Activated T-cell treated with anti-CD3 and anti-CD28 coated beads, Interleukin-2, amount 50 U/mL, for 4 hours (primary cell): Measurements from ENCODE around the gene TCF3. TPM values are rescaled to one million over a fixed set of nuclear protein-coding genes. Genes with fewer than 3 reads are reported as not detected.

Source experiments
- ATAC-seq, 2 donors: fragments of 200-7000 bp; cut with Tn5 transposase; one replicate each; pipeline ENCODE4 v1.10.0; 2021
- DNase-seq: peaks from one replicate; pipeline ENCODE4 v3.0.0-alpha.2; 2020
- H3K27me3 Mint-ChIP-seq: one replicate; pipeline ENCODE4 v1.8.0; 2021; ENCODE audit warnings: low read depth, mixed read lengths
- H3K36me3 Mint-ChIP-seq: one replicate; pipeline ENCODE4 v1.8.0; 2022; ENCODE audit warnings: mixed read lengths; ENCODE audit not compliant: insufficient read depth
- H3K4me1 Mint-ChIP-seq: one replicate; pipeline ENCODE4 v1.8.0; 2021; ENCODE audit warnings: low read depth, mixed read lengths
- H3K4me3 Mint-ChIP-seq: one replicate; pipeline ENCODE4 v1.8.0; 2021; ENCODE audit warnings: mild to moderate bottlenecking, moderate library complexity, mixed read lengths
- H3K9me3 Mint-ChIP-seq: one replicate; pipeline ENCODE4 v1.8.0; 2021; ENCODE audit warnings: mixed read lengths
- total RNA-seq, 3 donors: library from RNA; stranded (reverse); gene quantifications; one replicate each; pipeline ENCODE4 v1.2.1, GENCODE V29; 2021

The TCF3 gene
- total RNA-seq, 3 donors from 2014 or later = 144 to 184 (median 153) TPM

- Mint-ChIP-seq H3K36me3 (peaks cover 13% of the 10 kb centered on the region), H3K4me3 (no peak overlapping the region), H3K27me3 (no peaks in the 10 kb centered on the region), H3K9me3 (no peaks in the 10 kb centered on the region), H3K4me1 (peaks cover 12% of the 10 kb centered on the region)
- ATAC-seq (no peak), DNase-seq (no peak)
Measured at GRCh38 chr19:1620502-1620901, 31.9 kb downstream of the TCF3 start.

GRCh38 chr19:1619703-1620102 lies 32.7 kb downstream of the TCF3 start:
- Mint-ChIP-seq H3K4me1 (peaks cover 12% of the 10 kb centered on the region), H3K36me3 (peaks cover 16% of the 10 kb centered on the region)
- ATAC-seq = no peak

GRCh38 chr19:1619094-1619439 lies 33.3 kb downstream of the TCF3 start:
- Mint-ChIP-seq H3K4me3 (no peak overlapping the region), H3K4me1 (peaks cover 12% of the 10 kb centered on the region), H3K36me3 (peaks cover 19% of the 10 kb centered on the region), H3K9me3 (no peaks in the 10 kb centered on the region), H3K27me3 (no peaks in the 10 kb centered on the region)
- no peak for ATAC-seq
- no peak for DNase-seq

More at GRCh38 chr19:1619703-1620102, 32.7 kb downstream of the TCF3 start:
- Mint-ChIP-seq H3K27me3 (no peaks in the 10 kb centered on the region), H3K4me3 (no peak overlapping the region), H3K9me3 (no peaks in the 10 kb centered on the region)
- no peak for DNase-seq

- Mint-ChIP-seq H3K4me3 (no peak overlapping the region), H3K27me3 (no peaks in the 10 kb centered on the region), H3K36me3 (peaks cover 19% of the 10 kb centered on the region), H3K4me1 (peaks cover 12% of the 10 kb centered on the region), H3K9me3 (no peaks in the 10 kb centered on the region)
- no peak for DNase-seq
- ATAC-seq = peak; percentile 50 to 55
Measured at GRCh38 chr19:1618157-1619093, 34.0 kb downstream of the TCF3 start.

- H3K4me3 Mint-ChIP-seq = no peak overlapping the region
- no peaks in the 10 kb centered on the region for H3K27me3 Mint-ChIP-seq
- peaks cover 19% of the 10 kb centered on the region for H3K36me3 Mint-ChIP-seq
- no peaks in the 10 kb centered on the region for H3K9me3 Mint-ChIP-seq
- peak; percentile 58 to 64 for ATAC-seq
- DNase-seq = no peak
- H3K4me1 Mint-ChIP-seq = peaks cover 12% of the 10 kb centered on the region
Measured at GRCh38 chr19:1616875-1617274, 35.5 kb downstream of the TCF3 start.

GRCh38 chr19:1616396-1616795 lies 36.0 kb downstream of the TCF3 start:
- peaks cover 20% of the 10 kb centered on the region for H3K36me3 Mint-ChIP-seq
- peaks cover 12% of the 10 kb centered on the region for H3K4me1 Mint-ChIP-seq
- no peak overlapping the region for H3K4me3 Mint-ChIP-seq
- DNase-seq (no peak), ATAC-seq (no peak)
- H3K27me3 Mint-ChIP-seq = no peaks in the 10 kb centered on the region
- no peaks in the 10 kb centered on the region for H3K9me3 Mint-ChIP-seq

GRCh38 chr19:1615156-1615765 lies 37.2 kb downstream of the TCF3 start:
- DNase-seq = no peak
- Mint-ChIP-seq H3K9me3 (no peaks in the 10 kb centered on the region), H3K4me1 (peaks cover 14% of the 10 kb centered on the region), H3K27me3 (no peaks in the 10 kb centered on the region), H3K36me3 (peaks cover 23% of the 10 kb centered on the region), H3K4me3 (no peak overlapping the region)
- no peak for ATAC-seq

GRCh38 chr19:1613808-1614570 lies 38.4 kb downstream of the TCF3 start:
- DNase-seq = no peak
- H3K9me3 Mint-ChIP-seq = no peaks in the 10 kb centered on the region
- no peak for ATAC-seq
- H3K4me3 Mint-ChIP-seq = no peak overlapping the region
- no peaks in the 10 kb centered on the region for H3K27me3 Mint-ChIP-seq
- H3K36me3 Mint-ChIP-seq = peaks cover 23% of the 10 kb centered on the region
- H3K4me1 Mint-ChIP-seq = peaks cover 24% of the 10 kb centered on the region

- no peak overlapping the region for H3K4me3 Mint-ChIP-seq
Measured at GRCh38 chr19:1613146-1613545, 39.3 kb downstream of the TCF3 start.

GRCh38 chr19:1612114-1613086 lies 40.0 kb downstream of the TCF3 start:
- Mint-ChIP-seq H3K4me3 (no peak overlapping the region), H3K27me3 (no peaks in the 10 kb centered on the region), H3K4me1 (peaks cover 26% of the 10 kb centered on the region), H3K36me3 (peaks cover 19% of the 10 kb centered on the region), H3K9me3 (no peaks in the 10 kb centered on the region)
- no peak for DNase-seq
- ATAC-seq = no peak

More at GRCh38 chr19:1613146-1613545, 39.3 kb downstream of the TCF3 start:
- Mint-ChIP-seq H3K27me3 (no peaks in the 10 kb centered on the region), H3K4me1 (peaks cover 30% of the 10 kb centered on the region), H3K9me3 (no peaks in the 10 kb centered on the region), H3K36me3 (peaks cover 21% of the 10 kb centered on the region)
- ATAC-seq (no peak), DNase-seq (no peak)

GRCh38 chr19:1611353-1611752 lies 41.1 kb downstream of the TCF3 start:
- ATAC-seq = no peak
- no peaks in the 10 kb centered on the region for H3K9me3 Mint-ChIP-seq

GRCh38 chr19:1610579-1610978 lies 41.8 kb downstream of the TCF3 start:
- no peak overlapping the region for H3K4me3 Mint-ChIP-seq
- H3K4me1 Mint-ChIP-seq = peaks cover 25% of the 10 kb centered on the region
- DNase-seq = no peak
- no peaks in the 10 kb centered on the region for H3K9me3 Mint-ChIP-seq
- peaks cover 12% of the 10 kb centered on the region for H3K36me3 Mint-ChIP-seq
- no peak for ATAC-seq
- H3K27me3 Mint-ChIP-seq = no peaks in the 10 kb centered on the region

More at GRCh38 chr19:1611353-1611752, 41.1 kb downstream of the TCF3 start:
- H3K36me3 Mint-ChIP-seq = peaks cover 14% of the 10 kb centered on the region
- no peaks in the 10 kb centered on the region for H3K27me3 Mint-ChIP-seq
- no peak for DNase-seq
- peaks cover 21% of the 10 kb centered on the region for H3K4me1 Mint-ChIP-seq
- H3K4me3 Mint-ChIP-seq = no peak overlapping the region

GRCh38 chr19:1609680-1610474 lies 42.5 kb downstream of the TCF3 start:
- Mint-ChIP-seq H3K4me1 (peaks cover 27% of the 10 kb centered on the region), H3K9me3 (no peaks in the 10 kb centered on the region), H3K36me3 (peaks cover 11% of the 10 kb centered on the region), H3K27me3 (no peaks in the 10 kb centered on the region), H3K4me3 (no peak overlapping the region)
- ATAC-seq = no peak
- no peak for DNase-seq
